ENCODE measurements around the gene WNK3.

WNK3 gene

DNA sequence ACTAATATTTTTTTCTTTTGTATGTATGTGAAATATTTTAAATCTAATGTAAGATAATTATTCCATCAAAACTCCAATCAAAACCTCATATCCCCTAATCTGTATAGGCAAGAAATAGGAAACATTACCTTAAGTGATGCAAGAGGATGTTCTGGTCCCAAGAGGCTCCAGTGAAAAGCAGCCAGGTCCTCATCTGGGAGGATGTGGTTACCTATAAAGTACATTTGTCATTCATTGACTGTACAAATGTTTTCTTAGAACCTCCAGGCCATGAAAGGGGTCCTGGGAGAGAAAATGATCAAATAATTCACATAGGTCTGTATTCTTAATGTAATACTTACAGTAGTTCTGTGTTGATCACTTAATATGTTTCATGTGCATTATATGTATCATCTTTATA, 200.3 kb downstream of the WNK3 start:
- DNase-seq: no peak
